GM12872 (cell line): ENCODE measurements around the gene PARD6G.

Source experiments
- TF ChIP-seq, protein P1 (sequence below): IDR thresholded peaks from 3 replicates; pipeline ENCODE4 v1.5.1; 2011; ENCODE audit warnings: low read depth, mild to moderate bottlenecking, low read length, moderate library complexity; ENCODE audit not compliant: insufficient read depth

Gene PARD6G

DNA sequence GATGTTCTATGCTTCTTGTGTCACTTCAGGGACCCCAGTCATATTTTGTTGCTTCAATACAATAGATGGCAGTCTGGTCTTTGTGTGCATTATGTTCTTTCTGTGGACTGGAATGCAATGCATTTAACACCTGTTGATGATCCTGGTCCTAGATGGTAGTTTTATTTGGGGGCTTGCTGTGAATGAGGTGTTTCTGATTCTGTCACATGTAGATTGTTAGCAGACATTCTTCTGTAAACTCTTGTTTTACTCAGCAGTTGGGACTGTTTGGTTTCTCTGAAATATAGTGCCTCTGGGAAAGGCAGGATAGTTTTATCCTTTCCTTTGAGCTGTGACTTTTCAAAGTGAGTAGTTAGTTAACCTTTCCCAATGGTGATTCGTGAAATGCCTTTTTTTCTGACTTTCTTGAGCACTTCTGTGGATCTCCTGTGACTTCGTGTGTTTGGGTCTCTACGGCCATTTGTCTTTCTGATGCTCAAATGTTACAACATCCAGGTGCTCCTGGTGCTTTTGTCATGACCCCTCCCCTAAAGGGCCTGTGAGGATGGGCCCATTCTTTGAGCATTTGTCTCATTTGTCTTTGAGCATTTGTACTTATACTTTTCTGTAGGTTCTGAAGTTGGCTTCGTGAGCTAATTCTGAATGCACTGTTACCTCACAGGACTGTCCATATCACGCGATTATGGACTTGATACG is 117.5 kb downstream of the PARD6G start:
- TF ChIP-seq, protein P1, sequence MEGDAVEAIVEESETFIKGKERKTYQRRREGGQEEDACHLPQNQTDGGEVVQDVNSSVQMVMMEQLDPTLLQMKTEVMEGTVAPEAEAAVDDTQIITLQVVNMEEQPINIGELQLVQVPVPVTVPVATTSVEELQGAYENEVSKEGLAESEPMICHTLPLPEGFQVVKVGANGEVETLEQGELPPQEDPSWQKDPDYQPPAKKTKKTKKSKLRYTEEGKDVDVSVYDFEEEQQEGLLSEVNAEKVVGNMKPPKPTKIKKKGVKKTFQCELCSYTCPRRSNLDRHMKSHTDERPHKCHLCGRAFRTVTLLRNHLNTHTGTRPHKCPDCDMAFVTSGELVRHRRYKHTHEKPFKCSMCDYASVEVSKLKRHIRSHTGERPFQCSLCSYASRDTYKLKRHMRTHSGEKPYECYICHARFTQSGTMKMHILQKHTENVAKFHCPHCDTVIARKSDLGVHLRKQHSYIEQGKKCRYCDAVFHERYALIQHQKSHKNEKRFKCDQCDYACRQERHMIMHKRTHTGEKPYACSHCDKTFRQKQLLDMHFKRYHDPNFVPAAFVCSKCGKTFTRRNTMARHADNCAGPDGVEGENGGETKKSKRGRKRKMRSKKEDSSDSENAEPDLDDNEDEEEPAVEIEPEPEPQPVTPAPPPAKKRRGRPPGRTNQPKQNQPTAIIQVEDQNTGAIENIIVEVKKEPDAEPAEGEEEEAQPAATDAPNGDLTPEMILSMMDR: no peak

- TF ChIP-seq, protein P1: no peak
These were observed 119.7 kb downstream of the PARD6G start for GRCh38 chr18:80127635-80128034.

GRCh38 chr18:80126797-80127196 is 120.5 kb downstream of the PARD6G start:
- TF ChIP-seq, protein P1: no peak

DNA sequence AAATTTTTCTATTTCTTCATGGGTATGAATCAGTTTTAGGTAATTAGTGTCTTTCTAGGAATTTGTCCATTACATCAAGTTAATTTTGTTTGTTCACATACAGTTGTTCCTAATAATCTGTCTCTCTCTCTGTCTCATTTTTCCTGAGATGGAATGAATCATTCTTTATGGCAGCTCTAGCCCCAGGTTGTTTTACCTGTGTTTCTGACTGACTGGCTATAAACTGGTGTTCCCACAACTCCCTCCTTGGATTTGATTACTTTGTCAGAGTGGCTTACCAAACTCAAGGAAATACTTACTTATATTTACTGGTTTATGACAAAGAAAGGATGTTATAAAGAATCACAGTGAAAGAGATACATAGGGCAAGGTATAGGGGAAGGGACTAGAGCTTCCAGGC is 123.2 kb downstream of the PARD6G start:
- TF ChIP-seq, protein P1: no peak

DNA sequence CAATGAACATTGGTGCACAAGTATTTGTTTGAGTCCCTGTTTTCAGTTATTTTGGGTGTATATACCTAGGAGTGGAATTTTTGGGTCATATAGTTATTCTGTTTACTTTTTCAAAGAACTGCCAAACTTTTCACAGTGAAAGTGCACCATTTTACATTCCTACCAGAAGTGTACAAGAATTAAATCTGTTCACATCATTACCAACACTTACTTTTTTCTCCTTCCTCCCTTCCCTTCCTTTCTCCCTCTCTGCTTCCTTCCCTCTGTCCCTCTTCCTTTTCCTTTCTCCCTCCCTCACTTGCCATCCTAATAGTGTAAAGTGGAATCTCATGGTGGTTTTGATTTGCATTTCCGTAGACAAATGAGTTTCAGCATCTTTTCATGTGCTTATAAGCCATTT is 126.4 kb downstream of the PARD6G start:
- TF ChIP-seq, protein P1: no peak

DNA sequence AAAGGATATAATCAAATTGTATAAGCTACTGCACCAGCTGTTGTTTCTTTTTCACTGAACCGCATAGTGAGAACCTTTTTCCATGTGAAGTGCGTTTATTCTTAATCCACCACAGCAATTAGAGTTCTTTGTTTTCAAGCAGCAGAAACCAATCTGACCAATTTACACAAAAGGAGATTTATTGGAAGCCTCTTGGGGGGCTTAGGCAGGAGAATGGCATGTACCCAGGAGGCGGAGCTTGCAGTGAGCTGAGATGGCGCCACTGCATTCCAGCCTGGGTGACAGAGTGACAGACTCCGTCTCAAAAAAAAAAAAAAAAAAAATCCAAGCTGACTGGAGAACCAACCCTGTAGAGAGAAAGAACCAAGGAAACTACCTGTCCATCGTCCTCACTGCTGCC is 128.2 kb downstream of the PARD6G start:
- TF ChIP-seq, protein P1: no peak

GRCh38 chr18:80115035-80115434 is 132.3 kb downstream of the PARD6G start:
- TF ChIP-seq, protein P1: no peak
